Measurements from ENCODE around the gene CORO2B. TPM values are rescaled to one million over a fixed set of nuclear protein-coding genes. Genes with fewer than 3 reads are reported as not detected.

Gene CORO2B
- total RNA-seq, 1 donor from 2014 or later, result 21.3 TPM

DNA sequence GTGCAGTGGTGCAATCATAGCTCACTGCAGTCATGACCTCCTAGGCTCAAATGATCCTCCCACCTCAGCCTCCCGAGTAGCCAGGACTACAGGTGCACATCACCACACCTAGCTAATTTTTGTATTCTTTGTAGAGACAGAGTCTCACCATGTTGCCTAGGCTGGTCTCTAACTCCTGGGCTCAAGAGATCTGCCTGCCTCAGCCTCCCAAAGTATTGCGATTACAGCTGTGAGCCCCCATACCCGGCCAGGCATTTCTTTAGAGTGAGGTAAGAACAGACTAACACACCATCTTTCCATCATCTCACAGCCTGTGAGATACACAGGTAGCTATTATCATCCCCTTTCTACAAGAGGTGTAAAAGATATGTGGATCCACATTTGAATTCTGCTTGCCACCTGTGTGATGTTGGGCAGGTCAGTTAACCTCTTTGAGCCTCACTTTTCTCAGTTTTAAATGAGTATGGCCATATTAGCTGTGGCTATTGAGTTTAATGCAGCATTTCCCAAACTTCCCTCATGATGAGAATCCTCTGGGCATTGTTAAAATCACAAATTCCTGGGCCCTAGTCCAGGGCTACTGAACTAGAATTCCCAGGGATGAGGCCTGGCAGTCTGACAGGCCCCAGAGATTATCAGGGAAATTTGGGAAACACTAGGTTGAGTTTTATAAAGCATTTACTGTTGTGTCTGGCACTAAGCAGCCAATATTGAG, 195.9 kb downstream of the CORO2B start:
- H3K36me3 Mint-ChIP-seq (ENCODE audit: low read depth), result peaks cover 21% of the 10 kb centered on the region
- DNase-seq (ENCODE audit: low read depth, low spot score), result no peak
- TF ChIP-seq, protein P1, sequence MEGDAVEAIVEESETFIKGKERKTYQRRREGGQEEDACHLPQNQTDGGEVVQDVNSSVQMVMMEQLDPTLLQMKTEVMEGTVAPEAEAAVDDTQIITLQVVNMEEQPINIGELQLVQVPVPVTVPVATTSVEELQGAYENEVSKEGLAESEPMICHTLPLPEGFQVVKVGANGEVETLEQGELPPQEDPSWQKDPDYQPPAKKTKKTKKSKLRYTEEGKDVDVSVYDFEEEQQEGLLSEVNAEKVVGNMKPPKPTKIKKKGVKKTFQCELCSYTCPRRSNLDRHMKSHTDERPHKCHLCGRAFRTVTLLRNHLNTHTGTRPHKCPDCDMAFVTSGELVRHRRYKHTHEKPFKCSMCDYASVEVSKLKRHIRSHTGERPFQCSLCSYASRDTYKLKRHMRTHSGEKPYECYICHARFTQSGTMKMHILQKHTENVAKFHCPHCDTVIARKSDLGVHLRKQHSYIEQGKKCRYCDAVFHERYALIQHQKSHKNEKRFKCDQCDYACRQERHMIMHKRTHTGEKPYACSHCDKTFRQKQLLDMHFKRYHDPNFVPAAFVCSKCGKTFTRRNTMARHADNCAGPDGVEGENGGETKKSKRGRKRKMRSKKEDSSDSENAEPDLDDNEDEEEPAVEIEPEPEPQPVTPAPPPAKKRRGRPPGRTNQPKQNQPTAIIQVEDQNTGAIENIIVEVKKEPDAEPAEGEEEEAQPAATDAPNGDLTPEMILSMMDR (conservative IDR thresholded peaks at IDR 0.05), result no peak
- H3K4me3 Mint-ChIP-seq, result no peak overlapping the region
- no peaks in the 10 kb centered on the region for H3K27me3 Mint-ChIP-seq (ENCODE audit: low read depth)
- peaks cover 5% of the 10 kb centered on the region for H3K9me3 Mint-ChIP-seq
- H3K27ac Mint-ChIP-seq (ENCODE audit: unreplicated experiment), result no peak overlapping the region
- H3K4me1 Mint-ChIP-seq, result peaks cover 12% of the 10 kb centered on the region

DNA sequence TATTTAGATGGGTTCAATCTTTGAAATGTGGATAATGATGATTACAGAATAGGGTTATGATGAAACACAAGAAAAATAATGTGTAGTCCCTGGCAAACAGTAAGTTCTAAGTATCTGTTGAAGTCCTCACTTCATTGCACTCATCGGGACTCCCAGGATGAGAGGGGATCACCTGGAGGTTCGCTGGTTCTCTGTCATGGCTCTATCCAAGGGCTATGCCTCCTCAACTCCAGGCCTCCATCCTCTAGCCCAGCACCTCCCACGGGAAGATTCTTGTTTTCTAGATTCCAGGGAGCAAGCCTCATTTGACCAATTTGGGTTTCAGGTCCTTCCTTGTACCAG, 196.4 kb downstream of the CORO2B start:
- Mint-ChIP-seq H3K4me1 (peaks cover 12% of the 10 kb centered on the region), H3K36me3 (ENCODE audit: low read depth) (peaks cover 21% of the 10 kb centered on the region), H3K27ac (ENCODE audit: unreplicated experiment) (no peak overlapping the region)

DNA sequence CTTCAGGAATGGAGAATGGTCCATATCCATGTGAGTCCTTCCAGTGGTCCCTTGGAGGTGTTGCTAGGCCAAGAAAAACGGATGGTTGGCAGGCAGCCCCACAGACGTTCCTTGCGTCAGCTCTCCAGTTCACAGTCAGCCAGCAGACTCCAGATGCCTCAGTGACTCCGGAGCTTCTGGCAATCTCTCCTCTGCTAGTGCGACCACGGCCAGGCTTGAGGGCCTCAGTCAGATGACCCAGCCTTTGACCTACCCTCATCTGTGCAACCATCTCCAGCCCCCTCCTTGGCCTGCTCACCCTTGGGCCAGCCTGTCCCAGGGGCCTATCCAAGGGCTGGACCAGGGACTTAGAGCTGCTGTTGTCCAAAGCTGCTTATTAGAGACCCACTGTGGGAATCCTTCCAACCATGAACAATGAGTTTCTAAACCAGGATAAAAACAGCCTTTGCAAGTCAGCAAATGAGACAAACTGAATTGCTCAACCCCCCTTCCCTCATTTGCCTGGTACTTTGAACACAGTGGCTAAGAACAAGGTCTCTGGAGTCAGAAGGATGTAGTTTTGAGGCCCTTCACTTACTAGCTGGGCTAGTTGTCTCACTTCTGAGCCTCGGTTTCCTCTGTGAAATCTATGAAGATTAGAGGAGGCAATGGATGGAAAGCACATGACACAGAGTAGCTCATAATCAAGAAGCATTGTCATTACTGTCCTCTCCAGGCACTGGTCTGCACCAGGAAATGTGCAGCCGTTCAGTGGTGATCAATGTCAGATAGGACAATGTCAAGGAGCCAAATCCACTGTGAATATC, 197.1 kb downstream of the CORO2B start:
- no peak overlapping the region for H3K27ac Mint-ChIP-seq (ENCODE audit: unreplicated experiment)
- H3K4me3 Mint-ChIP-seq, result no peak overlapping the region
- no peak for DNase-seq (ENCODE audit: low read depth, low spot score)
- no peaks in the 10 kb centered on the region for H3K27me3 Mint-ChIP-seq (ENCODE audit: low read depth)
- H3K36me3 Mint-ChIP-seq (ENCODE audit: low read depth), result peaks cover 21% of the 10 kb centered on the region
- H3K9me3 Mint-ChIP-seq, result peaks cover 5% of the 10 kb centered on the region
- H3K4me1 Mint-ChIP-seq, result peaks cover 12% of the 10 kb centered on the region
- TF ChIP-seq, protein P1 (conservative IDR thresholded peaks at IDR 0.05), result no peak

More for the DNA sequence above, 196.4 kb downstream of the CORO2B start:
- Mint-ChIP-seq H3K9me3 (peaks cover 5% of the 10 kb centered on the region), H3K27me3 (ENCODE audit: low read depth) (no peaks in the 10 kb centered on the region), H3K4me3 (no peak overlapping the region)
- DNase-seq (ENCODE audit: low read depth, low spot score), result no peak
- TF ChIP-seq, protein P1 (conservative IDR thresholded peaks at IDR 0.05), result no peak

DNA sequence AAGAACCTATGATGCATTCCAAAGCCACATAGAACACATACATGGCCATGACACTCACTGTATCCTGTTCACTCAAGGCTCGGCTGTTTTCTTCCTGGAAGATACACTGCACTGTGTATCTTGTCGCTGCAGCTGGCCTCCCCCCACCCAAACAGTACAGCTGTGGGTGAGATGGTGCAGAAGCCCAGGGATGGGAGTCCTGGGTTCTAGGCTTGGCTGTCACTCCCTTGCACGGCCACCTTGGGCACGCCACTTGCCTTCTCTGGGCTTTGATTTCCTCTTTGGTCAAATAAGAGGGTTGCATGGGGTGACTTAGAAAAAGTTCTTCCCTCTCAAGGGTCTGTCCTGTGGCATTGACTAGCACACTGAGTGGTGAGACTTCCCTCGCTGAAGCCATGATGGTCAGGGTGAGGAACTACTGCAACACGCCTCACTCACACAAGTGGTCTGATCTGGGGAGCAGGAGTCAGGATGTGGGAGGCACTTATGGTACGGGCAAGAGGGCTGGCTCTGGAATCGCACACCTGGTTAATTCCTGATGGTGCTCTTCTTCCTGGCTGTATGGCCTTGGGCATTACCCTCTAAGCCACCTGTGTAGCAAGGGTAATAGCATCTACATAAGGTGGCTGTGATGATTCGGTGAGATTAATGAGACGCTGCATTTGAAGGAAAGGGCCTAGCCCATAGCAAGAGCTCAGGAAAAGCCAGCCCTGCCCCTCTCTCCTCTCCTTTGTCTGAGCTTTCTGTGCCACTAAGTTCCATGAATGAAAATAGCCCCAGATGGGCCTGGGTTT, 197.9 kb downstream of the CORO2B start:
- Mint-ChIP-seq H3K27ac (ENCODE audit: unreplicated experiment) (no peak overlapping the region), H3K4me1 (peaks cover 7% of the 10 kb centered on the region), H3K27me3 (ENCODE audit: low read depth) (no peaks in the 10 kb centered on the region), H3K36me3 (ENCODE audit: low read depth) (peaks cover 22% of the 10 kb centered on the region), H3K4me3 (no peak overlapping the region), H3K9me3 (peaks cover 5% of the 10 kb centered on the region)
- no peak for DNase-seq (ENCODE audit: low read depth, low spot score)
- TF ChIP-seq, protein P1 (conservative IDR thresholded peaks at IDR 0.05), result no peak

Other genes with a start within 250 kb of the CORO2B start
- gene ITGA11, start 146.8 kb upstream of the CORO2B start, total RNA-seq, result 0.18 and 0.51 TPM in 2 replicates
- gene ANP32A, start 241.9 kb downstream of the CORO2B start, total RNA-seq, result 355 and 367 TPM in 2 replicates

Measured in neural crest cell (in vitro differentiated cells).